ENCODE results near the gene DTX2. TPM values are rescaled to one million over a fixed set of nuclear protein-coding genes. Genes with fewer than 3 reads are reported as not detected.
"Not testable (repeated sequence)": the region's sequence is repeated elsewhere in the genome, so short reads cannot be mapped to it uniquely, and the experiment has no call there.

DTX2 gene
- total RNA-seq, 6 experiments from 2014 or later, result 8.9 to 16.8 (median 11.1) TPM

DNA sequence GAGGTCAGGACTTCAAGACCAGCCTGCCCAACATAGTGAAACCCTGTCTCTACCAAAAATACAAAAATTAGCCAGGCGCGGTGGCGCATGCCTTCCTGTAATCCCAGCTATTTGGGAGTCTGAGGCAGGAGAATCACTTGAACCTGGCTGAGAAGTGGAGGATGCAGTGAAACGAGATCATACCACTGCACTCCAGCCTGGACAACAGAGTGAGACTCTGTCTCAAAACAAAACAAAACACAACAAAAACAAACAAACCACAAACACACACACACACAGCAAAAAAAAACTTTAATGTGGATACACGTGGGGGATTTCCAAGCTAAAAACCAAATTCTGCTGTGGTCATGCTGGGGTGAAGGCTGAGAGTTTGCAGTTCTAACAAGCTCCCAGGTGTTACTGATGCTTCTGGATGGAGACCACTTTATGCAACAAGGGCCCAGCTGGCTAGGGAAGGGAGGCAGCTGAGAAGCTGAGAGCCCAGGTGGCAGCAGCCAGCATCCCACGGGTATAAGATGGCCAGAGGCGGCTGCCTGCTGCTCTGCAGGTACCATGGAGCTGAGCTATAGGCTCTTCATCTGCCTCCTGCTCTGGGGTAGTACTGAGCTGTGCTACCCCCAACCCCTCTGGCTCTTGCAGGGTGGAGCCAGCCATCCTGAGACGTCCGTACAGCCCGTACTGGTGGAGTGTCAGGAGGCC lies 36.9 kb upstream of the DTX2 start, which contains the start of gene ZP3:
ZP3 (plus strand) TSS at position 538 of the 699 bp plus-strand sequence; CDS start at position 553, 15 bp downstream.
- 100% methylated on average over 2 of the region's 10 CpGs for WGBS (ENCODE audit: insufficient coverage, low coverage, low lambda C conversion rate, missing lambda C conversion rate)
- H3K4me3 ChIP-seq, result no peak within 1 kb of the TSS
- no peaks in the 10 kb centered on the region for H3K4me1 ChIP-seq
- no peaks in the 10 kb centered on the region for H3K27me3 ChIP-seq
- H3K27ac ChIP-seq, result no peak within 1 kb of the TSS
- peak in 1 of 4 donors; percentile 20 for ATAC-seq
- no peaks in the 10 kb centered on the region for H3K9me3 ChIP-seq
- DNase-seq, result no peak
- intact Hi-C loops (cut with DNase I), result no loop called here
- H3K36me3 ChIP-seq, result no peaks in the 10 kb centered on the region
- TF ChIP-seq, protein P1, sequence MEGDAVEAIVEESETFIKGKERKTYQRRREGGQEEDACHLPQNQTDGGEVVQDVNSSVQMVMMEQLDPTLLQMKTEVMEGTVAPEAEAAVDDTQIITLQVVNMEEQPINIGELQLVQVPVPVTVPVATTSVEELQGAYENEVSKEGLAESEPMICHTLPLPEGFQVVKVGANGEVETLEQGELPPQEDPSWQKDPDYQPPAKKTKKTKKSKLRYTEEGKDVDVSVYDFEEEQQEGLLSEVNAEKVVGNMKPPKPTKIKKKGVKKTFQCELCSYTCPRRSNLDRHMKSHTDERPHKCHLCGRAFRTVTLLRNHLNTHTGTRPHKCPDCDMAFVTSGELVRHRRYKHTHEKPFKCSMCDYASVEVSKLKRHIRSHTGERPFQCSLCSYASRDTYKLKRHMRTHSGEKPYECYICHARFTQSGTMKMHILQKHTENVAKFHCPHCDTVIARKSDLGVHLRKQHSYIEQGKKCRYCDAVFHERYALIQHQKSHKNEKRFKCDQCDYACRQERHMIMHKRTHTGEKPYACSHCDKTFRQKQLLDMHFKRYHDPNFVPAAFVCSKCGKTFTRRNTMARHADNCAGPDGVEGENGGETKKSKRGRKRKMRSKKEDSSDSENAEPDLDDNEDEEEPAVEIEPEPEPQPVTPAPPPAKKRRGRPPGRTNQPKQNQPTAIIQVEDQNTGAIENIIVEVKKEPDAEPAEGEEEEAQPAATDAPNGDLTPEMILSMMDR (IDR thresholded peaks at IDR 0.05), result no peak
- TF ChIP-seq POLR2A (IDR thresholded peaks at IDR 0.05), result no peak

DNA sequence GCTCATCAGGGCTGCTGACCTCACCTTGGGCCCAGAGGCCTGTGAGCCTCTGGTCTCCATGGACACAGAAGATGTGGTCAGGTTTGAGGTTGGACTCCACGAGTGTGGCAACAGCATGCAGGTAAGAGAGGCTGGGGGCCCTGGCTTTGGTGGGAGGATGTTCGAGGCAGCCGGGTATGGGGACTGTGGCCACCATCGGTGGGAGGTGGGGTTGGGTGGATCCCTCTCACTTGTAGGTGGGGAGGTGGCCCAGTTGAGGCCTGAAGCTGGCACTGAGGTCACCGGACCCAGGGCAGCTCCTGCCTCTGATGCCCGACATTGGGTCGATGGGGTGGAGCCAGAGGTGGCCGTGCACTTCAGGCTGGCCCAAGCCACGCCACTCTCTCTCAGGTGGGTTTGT lies 36.4 kb upstream of the DTX2 start:
- DNase-seq (no peak), ATAC-seq (peak in 1 of 4 donors; percentile 21)
- intact Hi-C loops (cut with DNase I), result no loop called here
- no peak overlapping the region for H3K27ac ChIP-seq
- H3K36me3 ChIP-seq, result no peaks in the 10 kb centered on the region
- no peak for TF ChIP-seq POLR2A (IDR thresholded peaks at IDR 0.05)
- TF ChIP-seq, protein P1 (IDR thresholded peaks at IDR 0.05), result no peak
- no peaks in the 10 kb centered on the region for H3K9me3 ChIP-seq
- H3K4me3 ChIP-seq, result no peak overlapping the region
- H3K4me1 ChIP-seq, result no peaks in the 10 kb centered on the region
- WGBS (ENCODE audit: insufficient coverage, low coverage, low lambda C conversion rate, missing lambda C conversion rate), result no CpG with 5 or more reads among the region's 9 CpGs
- H3K27me3 ChIP-seq, result no peaks in the 10 kb centered on the region

DNA sequence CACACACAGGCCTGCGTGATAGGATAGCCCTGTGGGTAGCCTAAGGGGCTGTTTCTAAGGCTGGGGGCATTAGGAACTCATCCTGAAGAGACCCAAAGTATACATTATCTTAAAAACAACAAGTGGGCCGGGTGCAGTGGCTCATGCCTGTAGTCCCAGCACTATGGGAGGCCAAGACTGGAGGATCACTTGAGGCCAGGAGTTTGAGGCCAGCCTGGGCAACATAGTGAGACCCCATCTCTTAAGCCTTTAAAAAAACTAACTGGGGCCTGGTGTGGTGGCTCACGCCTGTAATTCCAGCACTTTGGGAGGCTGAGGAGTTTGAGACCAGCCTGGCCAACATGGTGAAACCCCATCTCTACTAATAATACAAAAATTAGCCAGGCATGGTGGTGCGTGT lies 36.0 kb upstream of the DTX2 start:
- intact Hi-C loops (cut with DNase I); H3K27me3 ChIP-seq; H3K9me3 ChIP-seq; H3K27ac ChIP-seq; H3K36me3 ChIP-seq; H3K4me3 ChIP-seq; ATAC-seq; H3K4me1 ChIP-seq; DNase-seq: not testable (repeated sequence)
- WGBS (ENCODE audit: insufficient coverage, low coverage, low lambda C conversion rate, missing lambda C conversion rate), result 100% methylated on average over 2 of the region's 4 CpGs

DNA sequence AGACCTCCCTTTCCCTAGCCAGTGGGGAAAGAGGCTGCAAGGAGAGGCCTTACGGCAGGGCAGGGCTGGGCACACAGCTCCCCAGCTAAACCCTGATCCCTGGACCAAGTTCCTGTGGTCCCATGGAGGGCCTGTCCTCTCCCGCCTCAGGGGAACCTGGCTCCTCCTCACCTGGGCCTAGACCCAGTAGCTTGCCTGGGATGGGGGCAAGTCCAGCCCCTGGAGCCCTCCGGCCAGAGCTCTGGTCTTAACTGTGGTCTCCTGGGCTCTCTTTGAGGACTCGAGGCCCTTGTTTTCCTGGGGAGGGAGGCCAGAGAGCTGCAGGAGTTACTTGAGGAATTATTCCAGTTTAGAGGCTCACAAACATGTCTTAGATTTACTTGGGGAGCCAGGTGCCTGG lies 35.3 kb upstream of the DTX2 start:
- H3K36me3 ChIP-seq, result no peaks in the 10 kb centered on the region
- H3K4me1 ChIP-seq, result no peaks in the 10 kb centered on the region
- H3K4me3 ChIP-seq, result no peak overlapping the region
- no peaks in the 10 kb centered on the region for H3K9me3 ChIP-seq
- intact Hi-C loops (cut with DNase I), result no loop called here
- TF ChIP-seq, protein P1 (IDR thresholded peaks at IDR 0.05), result no peak
- TF ChIP-seq POLR2A (IDR thresholded peaks at IDR 0.05), result no peak
- WGBS (ENCODE audit: insufficient coverage, low coverage, low lambda C conversion rate, missing lambda C conversion rate), result no CpG with 5 or more reads among the region's 4 CpGs
- ATAC-seq, result no peak
- no peak overlapping the region for H3K27ac ChIP-seq
- no peaks in the 10 kb centered on the region for H3K27me3 ChIP-seq
- no peak for DNase-seq

DNA sequence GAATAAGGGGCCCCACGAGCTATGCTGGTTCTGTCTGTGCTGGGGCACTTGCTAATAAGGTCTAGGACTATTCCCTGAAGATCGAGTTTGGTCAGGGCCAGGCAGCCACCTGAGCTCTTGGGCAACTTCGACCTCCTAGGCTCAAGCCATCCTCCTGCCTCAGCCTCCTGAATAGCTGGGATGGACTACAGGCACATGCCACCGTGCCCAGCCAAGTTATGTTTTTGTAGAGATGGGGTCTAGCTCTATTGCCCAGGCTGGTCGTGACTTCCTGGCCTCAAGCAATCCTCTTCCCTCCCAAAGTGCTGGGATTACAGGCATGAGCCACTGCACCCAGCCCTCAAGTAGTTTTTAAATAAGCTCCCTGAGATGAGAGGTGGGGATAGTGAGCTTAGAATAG lies 33.9 kb upstream of the DTX2 start:
- no peak for DNase-seq
- WGBS (ENCODE audit: insufficient coverage, low coverage, low lambda C conversion rate, missing lambda C conversion rate), result 71% methylated on average over 3 of the region's 5 CpGs
- intact Hi-C loops (cut with DNase I), result no loop called here

More for the DNA sequence above, 33.9 kb upstream of the DTX2 start:
- H3K4me3 ChIP-seq, result no peak overlapping the region
- no peaks in the 10 kb centered on the region for H3K27me3 ChIP-seq
- H3K36me3 ChIP-seq, result no peaks in the 10 kb centered on the region
- H3K4me1 ChIP-seq, result no peaks in the 10 kb centered on the region
- TF ChIP-seq, protein P1 (IDR thresholded peaks at IDR 0.05), result no peak
- TF ChIP-seq POLR2A (IDR thresholded peaks at IDR 0.05), result no peak
- no peaks in the 10 kb centered on the region for H3K9me3 ChIP-seq
- H3K27ac ChIP-seq, result no peak overlapping the region
- ATAC-seq, result no peak

Data from right lobe of liver (tissue), 6 donors.